OCI-LY1 (cell line): Measurements from ENCODE around the gene PNMA8B.

Experiments used
- H2AFZ ChIP-seq: fragments of 200-600 bp; sonication (generic), shearing (Covaris generic); 2 replicates; pipeline ENCODE4 v1.6.0; 2014; ENCODE audit warnings: antibody characterized with exemption, mild to moderate bottlenecking, low read length
- H3F3A ChIP-seq: fragments of 200-600 bp; sonication (generic), shearing (Covaris generic); 2 replicates; pipeline ENCODE4 v1.6.0; 2014; ENCODE audit warnings: mild to moderate bottlenecking, antibody characterized with exemption, low read length, moderate library complexity; ENCODE audit not compliant: insufficient read depth
- H3K27ac ChIP-seq: fragments of 200-600 bp; sonication (generic); 2 replicates; pipeline ENCODE4 v1.5.1; 2014; ENCODE audit warnings: low read length, mixed run types, mild to moderate bottlenecking, low read depth; ENCODE audit not compliant: poor library complexity, severe bottlenecking
- H3K27me3 ChIP-seq: fragments of 200-600 bp; sonication (generic); 2 replicates; pipeline ENCODE4 v1.6.0; 2014; ENCODE audit warnings: antibody characterized with exemption, mild to moderate bottlenecking, low read length, moderate library complexity; ENCODE audit not compliant: insufficient read depth
- H3K36me3 ChIP-seq: fragments of 200-600 bp; sonication (generic); 2 replicates; pipeline ENCODE4 v1.6.1; 2014; ENCODE audit warnings: mild to moderate bottlenecking, antibody characterized with exemption, low read length, moderate library complexity, mixed read lengths; ENCODE audit not compliant: insufficient read depth
- H3K4me1 ChIP-seq: fragments of 200-600 bp; sonication (generic); 2 replicates; pipeline ENCODE4 v1.5.1; 2014; ENCODE audit warnings: mild to moderate bottlenecking, low read length, moderate library complexity; ENCODE audit not compliant: insufficient read depth, severe bottlenecking
- H3K4me2 ChIP-seq: fragments of 200-600 bp; sonication (generic), shearing (Covaris generic); 2 replicates; pipeline ENCODE4 v1.6.1; 2014; ENCODE audit warnings: low read length
- H3K4me3 ChIP-seq: fragments of 200-600 bp; sonication (generic); 2 replicates; pipeline ENCODE4 v1.5.1; 2014; ENCODE audit warnings: low read length, low read depth, mild to moderate bottlenecking, mixed read lengths; ENCODE audit not compliant: poor library complexity, severe bottlenecking
- H3K79me2 ChIP-seq: fragments of 200-600 bp; shearing (Covaris generic); 2 replicates; pipeline ENCODE4 v1.6.1; 2016; ENCODE audit warnings: mixed run types, low read length, mixed read lengths; ENCODE audit not compliant: insufficient read depth
- H3K9ac ChIP-seq: fragments of 200-600 bp; sonication (generic), shearing (Covaris generic); 2 replicates; pipeline ENCODE4 v1.6.1; 2014; ENCODE audit warnings: mild to moderate bottlenecking, low read length, mixed read lengths
- H3K9me2 ChIP-seq: fragments of 200-600 bp; sonication (generic), shearing (Covaris generic); 2 replicates; pipeline ENCODE4 v1.6.1; 2014; ENCODE audit warnings: low read depth, mild to moderate bottlenecking, low read length, mixed read lengths
- H3K9me3 ChIP-seq: fragments of 200-600 bp; shearing (Covaris generic); 2 replicates; pipeline ENCODE4 v1.6.1; 2014; ENCODE audit warnings: low read length, mixed read lengths
- H4K20me1 ChIP-seq: fragments of 200-600 bp; sonication (generic), shearing (Covaris generic); 2 replicates; pipeline ENCODE4 v1.6.0; 2016; ENCODE audit warnings: mild to moderate bottlenecking, low read length; ENCODE audit not compliant: insufficient read depth
- EZH2 ChIP-seq: fragments of 200-600 bp; sonication (generic), shearing (Covaris generic); IDR thresholded peaks from 2 replicates; pipeline ENCODE4 v1.8.0; 2017; ENCODE audit warnings: borderline replicate concordance, mixed run types, mild to moderate bottlenecking, antibody characterized with exemption, low read length, moderate library complexity, mixed read lengths
- TF ChIP-seq, protein P1 (sequence below): fragments of 200-600 bp; sonication (generic), shearing (Covaris generic); IDR thresholded peaks from 2 replicates; pipeline ENCODE4 v1.5.1; 2017; ENCODE audit warnings: mild to moderate bottlenecking, antibody characterized with exemption, low read length, moderate library complexity, mixed read lengths

The PNMA8B gene

DNA sequence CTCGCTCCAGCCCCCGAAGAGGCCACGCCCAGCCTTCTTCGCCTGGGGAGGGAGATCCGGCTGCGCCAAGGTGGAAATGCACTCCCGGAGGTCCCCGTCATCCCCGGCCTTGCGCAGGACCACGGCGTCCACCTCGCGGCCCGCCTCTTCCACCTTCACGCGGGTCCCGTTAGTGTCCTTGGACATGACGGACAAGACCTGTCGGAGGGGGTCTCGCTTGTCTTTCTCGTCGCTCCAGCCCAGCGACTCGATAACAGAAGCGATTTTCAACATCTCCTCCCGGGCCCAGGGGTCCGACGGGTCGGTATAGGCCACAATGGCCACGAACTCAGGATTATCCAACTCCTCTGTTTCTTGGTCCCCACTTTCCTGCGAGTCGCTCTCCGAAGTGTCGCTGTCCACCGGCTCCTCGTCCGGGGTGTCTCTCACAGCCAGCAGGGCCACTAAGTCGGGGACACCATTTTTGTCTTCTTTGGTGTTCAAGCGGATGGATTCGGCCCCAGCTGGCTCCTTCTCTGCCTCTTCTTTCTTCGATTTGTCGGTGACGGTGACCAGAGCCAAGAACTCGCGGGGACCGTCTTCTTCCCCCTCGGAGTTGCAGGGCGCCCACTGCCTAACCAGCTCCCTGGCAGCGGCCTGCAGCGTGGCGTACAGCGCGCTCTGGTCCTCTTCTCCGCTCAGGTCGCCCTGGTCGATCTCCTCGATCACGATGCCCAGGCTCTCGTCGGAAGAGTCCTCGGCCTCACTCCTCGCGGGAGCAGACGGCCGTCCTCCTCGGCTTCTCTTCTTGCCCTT is 1.3 kb downstream of the PNMA8B start:
- no peak overlapping the region for H3K27ac ChIP-seq
- H3K4me2 ChIP-seq, result no peak overlapping the region
- no peak overlapping the region for H3K9ac ChIP-seq
- H3K79me2 ChIP-seq, result no peaks in the 10 kb centered on the region
- H3K4me1 ChIP-seq, result no peaks in the 10 kb centered on the region
- H3K27me3 ChIP-seq, result 0 out of 2 replicates have a peak, but pooled peaks cover 3% of the 10 kb centered on the region
- no peak overlapping the region for H3K4me3 ChIP-seq
- no peak overlapping the region for H2AFZ ChIP-seq
- no peaks in the 10 kb centered on the region for H3K36me3 ChIP-seq
- H3F3A ChIP-seq, result no peaks in the 10 kb centered on the region
- TF ChIP-seq, protein P1, sequence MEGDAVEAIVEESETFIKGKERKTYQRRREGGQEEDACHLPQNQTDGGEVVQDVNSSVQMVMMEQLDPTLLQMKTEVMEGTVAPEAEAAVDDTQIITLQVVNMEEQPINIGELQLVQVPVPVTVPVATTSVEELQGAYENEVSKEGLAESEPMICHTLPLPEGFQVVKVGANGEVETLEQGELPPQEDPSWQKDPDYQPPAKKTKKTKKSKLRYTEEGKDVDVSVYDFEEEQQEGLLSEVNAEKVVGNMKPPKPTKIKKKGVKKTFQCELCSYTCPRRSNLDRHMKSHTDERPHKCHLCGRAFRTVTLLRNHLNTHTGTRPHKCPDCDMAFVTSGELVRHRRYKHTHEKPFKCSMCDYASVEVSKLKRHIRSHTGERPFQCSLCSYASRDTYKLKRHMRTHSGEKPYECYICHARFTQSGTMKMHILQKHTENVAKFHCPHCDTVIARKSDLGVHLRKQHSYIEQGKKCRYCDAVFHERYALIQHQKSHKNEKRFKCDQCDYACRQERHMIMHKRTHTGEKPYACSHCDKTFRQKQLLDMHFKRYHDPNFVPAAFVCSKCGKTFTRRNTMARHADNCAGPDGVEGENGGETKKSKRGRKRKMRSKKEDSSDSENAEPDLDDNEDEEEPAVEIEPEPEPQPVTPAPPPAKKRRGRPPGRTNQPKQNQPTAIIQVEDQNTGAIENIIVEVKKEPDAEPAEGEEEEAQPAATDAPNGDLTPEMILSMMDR, result no peak
- no peak for TF ChIP-seq EZH2
- no peaks in the 10 kb centered on the region for H4K20me1 ChIP-seq
- H3K9me3 ChIP-seq, result no peaks in the 10 kb centered on the region
- no peaks in the 10 kb centered on the region for H3K9me2 ChIP-seq

DNA sequence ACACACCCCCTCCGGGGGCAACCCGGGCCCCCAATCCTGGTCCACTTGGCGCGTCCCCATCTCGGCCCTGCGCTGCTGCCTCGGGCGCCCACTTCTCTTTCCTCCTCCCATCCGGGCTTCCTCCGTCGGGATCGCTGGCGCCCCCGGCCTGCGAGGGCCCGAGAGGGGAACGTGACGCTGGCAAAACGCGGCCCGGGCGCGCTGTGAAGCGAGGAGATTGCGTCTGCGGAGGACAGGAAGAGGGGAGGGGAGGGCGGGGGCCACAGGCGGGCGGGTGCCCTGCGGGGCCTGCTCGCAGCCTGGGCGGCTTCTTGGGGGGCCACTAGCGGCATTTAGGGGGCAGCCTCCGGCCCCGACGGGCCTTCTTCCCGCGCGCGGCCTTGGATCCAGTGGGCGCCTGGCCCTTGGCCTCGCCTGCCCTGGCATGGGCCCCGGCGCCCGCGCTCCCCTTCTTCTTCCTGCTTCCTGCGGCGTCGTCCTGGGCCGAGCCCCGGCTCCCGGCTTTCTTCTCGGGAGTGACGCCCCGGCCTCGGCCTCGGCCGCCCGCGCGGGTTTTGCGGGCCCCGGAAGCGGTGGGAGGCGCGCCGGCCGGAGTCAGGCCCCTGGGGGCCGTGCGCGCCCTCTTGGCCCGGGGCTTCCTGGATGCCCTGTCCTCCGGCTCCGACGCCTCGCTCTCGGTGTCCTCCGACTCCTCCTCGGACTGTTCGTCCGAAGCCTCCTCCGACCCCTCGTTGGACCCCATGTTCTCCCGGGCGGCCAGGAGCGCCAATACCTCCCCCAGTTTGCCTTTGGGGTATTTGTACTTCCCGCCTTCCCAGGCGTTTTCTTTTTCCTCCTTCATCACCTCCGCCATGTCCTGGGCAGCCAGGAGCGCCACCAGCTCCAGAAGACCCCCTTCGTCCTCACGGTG is 2.2 kb downstream of the PNMA8B start:
- no peak for TF ChIP-seq EZH2
- TF ChIP-seq, protein P1, result no peak
- Histone ChIP-seq H3K4me3 (no peak overlapping the region), H3K27ac (no peak overlapping the region), H4K20me1 (no peaks in the 10 kb centered on the region), H3K9ac (no peak overlapping the region), H3K4me1 (no peaks in the 10 kb centered on the region), H3K36me3 (no peaks in the 10 kb centered on the region), H3K9me3 (no peaks in the 10 kb centered on the region), H3K27me3 (0 out of 2 replicates have a peak, but pooled peaks cover 3% of the 10 kb centered on the region), H3F3A (no peaks in the 10 kb centered on the region), H3K4me2 (no peak overlapping the region), H3K9me2 (no peaks in the 10 kb centered on the region), H3K79me2 (no peaks in the 10 kb centered on the region), H2AFZ (no peak overlapping the region)

DNA sequence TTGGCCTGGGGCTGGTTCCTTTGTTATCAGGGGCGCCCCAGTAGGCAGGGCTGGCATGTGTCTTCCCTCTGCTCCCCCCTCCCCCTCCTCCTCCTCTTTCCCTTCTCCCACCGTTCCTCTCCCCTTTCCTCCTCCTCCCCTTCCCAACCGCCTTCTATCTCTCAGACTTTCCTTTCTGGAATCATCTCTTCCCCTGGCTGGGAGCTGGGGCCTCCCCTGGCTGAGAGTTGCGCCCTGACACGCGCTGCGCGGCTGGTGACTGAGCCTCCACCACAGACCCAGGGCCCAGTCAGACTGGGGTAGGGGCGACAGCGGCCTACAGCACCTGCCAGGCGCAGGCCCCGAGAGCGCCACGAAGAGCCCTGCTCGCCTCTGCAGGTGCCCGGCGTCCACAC is 2.8 kb downstream of the PNMA8B start:
- 0 out of 2 replicates have a peak, but pooled peaks cover 3% of the 10 kb centered on the region for H3K27me3 ChIP-seq
- no peak overlapping the region for H3K4me3 ChIP-seq
- no peaks in the 10 kb centered on the region for H3F3A ChIP-seq
- H2AFZ ChIP-seq, result no peak overlapping the region
- no peaks in the 10 kb centered on the region for H3K4me1 ChIP-seq
- TF ChIP-seq, protein P1, result no peak
- TF ChIP-seq EZH2, result no peak
- H3K4me2 ChIP-seq, result no peak overlapping the region
- no peaks in the 10 kb centered on the region for H3K79me2 ChIP-seq
- no peaks in the 10 kb centered on the region for H3K9me3 ChIP-seq
- H3K27ac ChIP-seq, result no peak overlapping the region
- H4K20me1 ChIP-seq, result no peaks in the 10 kb centered on the region
- H3K9me2 ChIP-seq, result no peaks in the 10 kb centered on the region
- no peak overlapping the region for H3K9ac ChIP-seq
- no peaks in the 10 kb centered on the region for H3K36me3 ChIP-seq
